ENCODE results near the gene CERS6.

DNA sequence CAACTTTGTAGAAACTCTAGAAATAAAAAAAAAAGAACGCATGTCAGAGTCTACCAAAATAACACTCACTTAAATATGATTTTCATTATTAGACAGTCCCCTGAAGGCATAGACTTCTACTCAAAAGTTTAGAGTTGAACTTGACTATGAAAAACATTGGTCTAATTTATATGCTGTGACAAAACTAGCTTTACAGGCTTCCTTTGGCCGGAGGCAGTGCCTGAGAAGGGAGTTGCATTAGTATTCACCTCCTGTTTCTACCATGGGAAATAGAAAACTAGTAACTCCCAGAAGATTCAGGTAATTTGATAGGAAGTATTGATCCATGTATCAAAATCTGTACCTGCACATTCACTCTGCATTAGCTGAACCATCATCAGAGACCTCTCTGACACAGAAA lies 182.9 kb downstream of the CERS6 start:
- no peak for TF ChIP-seq SMAD4 (CRISPR knock-in tag; IDR thresholded peaks at IDR 0.05)
- TF ChIP-seq, protein P1, sequence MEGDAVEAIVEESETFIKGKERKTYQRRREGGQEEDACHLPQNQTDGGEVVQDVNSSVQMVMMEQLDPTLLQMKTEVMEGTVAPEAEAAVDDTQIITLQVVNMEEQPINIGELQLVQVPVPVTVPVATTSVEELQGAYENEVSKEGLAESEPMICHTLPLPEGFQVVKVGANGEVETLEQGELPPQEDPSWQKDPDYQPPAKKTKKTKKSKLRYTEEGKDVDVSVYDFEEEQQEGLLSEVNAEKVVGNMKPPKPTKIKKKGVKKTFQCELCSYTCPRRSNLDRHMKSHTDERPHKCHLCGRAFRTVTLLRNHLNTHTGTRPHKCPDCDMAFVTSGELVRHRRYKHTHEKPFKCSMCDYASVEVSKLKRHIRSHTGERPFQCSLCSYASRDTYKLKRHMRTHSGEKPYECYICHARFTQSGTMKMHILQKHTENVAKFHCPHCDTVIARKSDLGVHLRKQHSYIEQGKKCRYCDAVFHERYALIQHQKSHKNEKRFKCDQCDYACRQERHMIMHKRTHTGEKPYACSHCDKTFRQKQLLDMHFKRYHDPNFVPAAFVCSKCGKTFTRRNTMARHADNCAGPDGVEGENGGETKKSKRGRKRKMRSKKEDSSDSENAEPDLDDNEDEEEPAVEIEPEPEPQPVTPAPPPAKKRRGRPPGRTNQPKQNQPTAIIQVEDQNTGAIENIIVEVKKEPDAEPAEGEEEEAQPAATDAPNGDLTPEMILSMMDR (IDR thresholded peaks at IDR 0.05) = no peak
- TF ChIP-seq ATF1 (CRISPR knock-in tag; IDR thresholded peaks at IDR 0.05) = no peak
- TF ChIP-seq, protein P2, sequence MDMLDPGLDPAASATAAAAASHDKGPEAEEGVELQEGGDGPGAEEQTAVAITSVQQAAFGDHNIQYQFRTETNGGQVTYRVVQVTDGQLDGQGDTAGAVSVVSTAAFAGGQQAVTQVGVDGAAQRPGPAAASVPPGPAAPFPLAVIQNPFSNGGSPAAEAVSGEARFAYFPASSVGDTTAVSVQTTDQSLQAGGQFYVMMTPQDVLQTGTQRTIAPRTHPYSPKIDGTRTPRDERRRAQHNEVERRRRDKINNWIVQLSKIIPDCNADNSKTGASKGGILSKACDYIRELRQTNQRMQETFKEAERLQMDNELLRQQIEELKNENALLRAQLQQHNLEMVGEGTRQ (CRISPR knock-in tag; IDR thresholded peaks at IDR 0.05) = no peak
- TF ChIP-seq, protein P3, sequence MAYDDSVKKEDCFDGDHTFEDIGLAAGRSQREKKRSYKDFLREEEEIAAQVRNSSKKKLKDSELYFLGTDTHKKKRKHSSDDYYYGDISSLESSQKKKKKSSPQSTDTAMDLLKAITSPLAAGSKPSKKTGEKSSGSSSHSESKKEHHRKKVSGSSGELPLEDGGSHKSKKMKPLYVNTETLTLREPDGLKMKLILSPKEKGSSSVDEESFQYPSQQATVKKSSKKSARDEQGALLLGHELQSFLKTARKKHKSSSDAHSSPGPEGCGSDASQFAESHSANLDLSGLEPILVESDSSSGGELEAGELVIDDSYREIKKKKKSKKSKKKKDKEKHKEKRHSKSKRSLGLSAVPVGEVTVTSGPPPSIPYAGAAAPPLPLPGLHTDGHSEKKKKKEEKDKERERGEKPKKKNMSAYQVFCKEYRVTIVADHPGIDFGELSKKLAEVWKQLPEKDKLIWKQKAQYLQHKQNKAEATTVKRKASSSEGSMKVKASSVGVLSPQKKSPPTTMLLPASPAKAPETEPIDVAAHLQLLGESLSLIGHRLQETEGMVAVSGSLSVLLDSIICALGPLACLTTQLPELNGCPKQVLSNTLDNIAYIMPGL (CRISPR knock-in tag; IDR thresholded peaks at IDR 0.05) = no peak
- TF ChIP-seq, protein P4, sequence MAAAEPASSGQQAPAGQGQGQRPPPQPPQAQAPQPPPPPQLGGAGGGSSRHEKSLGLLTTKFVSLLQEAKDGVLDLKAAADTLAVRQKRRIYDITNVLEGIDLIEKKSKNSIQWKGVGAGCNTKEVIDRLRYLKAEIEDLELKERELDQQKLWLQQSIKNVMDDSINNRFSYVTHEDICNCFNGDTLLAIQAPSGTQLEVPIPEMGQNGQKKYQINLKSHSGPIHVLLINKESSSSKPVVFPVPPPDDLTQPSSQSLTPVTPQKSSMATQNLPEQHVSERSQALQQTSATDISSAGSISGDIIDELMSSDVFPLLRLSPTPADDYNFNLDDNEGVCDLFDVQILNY (CRISPR knock-in tag; IDR thresholded peaks at IDR 0.05) = no peak
- TF ChIP-seq, protein P5, sequence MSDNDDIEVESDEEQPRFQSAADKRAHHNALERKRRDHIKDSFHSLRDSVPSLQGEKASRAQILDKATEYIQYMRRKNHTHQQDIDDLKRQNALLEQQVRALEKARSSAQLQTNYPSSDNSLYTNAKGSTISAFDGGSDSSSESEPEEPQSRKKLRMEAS (CRISPR knock-in tag; IDR thresholded peaks at IDR 0.05) = no peak
- TF ChIP-seq, protein P6, sequence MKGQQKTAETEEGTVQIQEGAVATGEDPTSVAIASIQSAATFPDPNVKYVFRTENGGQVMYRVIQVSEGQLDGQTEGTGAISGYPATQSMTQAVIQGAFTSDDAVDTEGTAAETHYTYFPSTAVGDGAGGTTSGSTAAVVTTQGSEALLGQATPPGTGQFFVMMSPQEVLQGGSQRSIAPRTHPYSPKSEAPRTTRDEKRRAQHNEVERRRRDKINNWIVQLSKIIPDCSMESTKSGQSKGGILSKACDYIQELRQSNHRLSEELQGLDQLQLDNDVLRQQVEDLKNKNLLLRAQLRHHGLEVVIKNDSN (CRISPR knock-in tag; IDR thresholded peaks at IDR 0.05) = no peak
- TF ChIP-seq, protein P7, sequence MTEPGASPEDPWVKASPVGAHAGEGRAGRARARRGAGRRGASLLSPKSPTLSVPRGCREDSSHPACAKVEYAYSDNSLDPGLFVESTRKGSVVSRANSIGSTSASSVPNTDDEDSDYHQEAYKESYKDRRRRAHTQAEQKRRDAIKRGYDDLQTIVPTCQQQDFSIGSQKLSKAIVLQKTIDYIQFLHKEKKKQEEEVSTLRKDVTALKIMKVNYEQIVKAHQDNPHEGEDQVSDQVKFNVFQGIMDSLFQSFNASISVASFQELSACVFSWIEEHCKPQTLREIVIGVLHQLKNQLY (CRISPR knock-in tag; IDR thresholded peaks at IDR 0.05) = no peak
- TF ChIP-seq, protein P8, sequence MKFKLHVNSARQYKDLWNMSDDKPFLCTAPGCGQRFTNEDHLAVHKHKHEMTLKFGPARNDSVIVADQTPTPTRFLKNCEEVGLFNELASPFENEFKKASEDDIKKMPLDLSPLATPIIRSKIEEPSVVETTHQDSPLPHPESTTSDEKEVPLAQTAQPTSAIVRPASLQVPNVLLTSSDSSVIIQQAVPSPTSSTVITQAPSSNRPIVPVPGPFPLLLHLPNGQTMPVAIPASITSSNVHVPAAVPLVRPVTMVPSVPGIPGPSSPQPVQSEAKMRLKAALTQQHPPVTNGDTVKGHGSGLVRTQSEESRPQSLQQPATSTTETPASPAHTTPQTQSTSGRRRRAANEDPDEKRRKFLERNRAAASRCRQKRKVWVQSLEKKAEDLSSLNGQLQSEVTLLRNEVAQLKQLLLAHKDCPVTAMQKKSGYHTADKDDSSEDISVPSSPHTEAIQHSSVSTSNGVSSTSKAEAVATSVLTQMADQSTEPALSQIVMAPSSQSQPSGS (CRISPR knock-in tag; IDR thresholded peaks at IDR 0.05; ENCODE audit: borderline replicate concordance, low read depth) = no peak
- no peak for TF ChIP-seq ETV6 (CRISPR knock-in tag; IDR thresholded peaks at IDR 0.05)

All from WTC11 (cell line).